Measurements from ENCODE around the gene GPC5. TPM values are rescaled to one million over a fixed set of nuclear protein-coding genes. Genes with fewer than 3 reads are reported as not detected.

GPC5 gene
- total and polyA plus RNA-seq, 2 donors (not counting 3 experiments of a cell fraction or from before 2014, with no cell fraction given) = 0.59 to 0.97 TPM

- Histone ChIP-seq H4K20me1 (replicated peaks; ENCODE audit: control insufficient read depth, extremely low read depth, insufficient read depth, low read length) (no peaks in the 10 kb centered on the region), H2AFZ (ENCODE audit: low read depth, low read length) (no peak overlapping the region), H3K9me3 (replicated peaks; ENCODE audit: control insufficient read depth, insufficient read depth, low read length) (no peaks in the 10 kb centered on the region), H3K4me1 (ENCODE audit: control insufficient read depth, extremely low read depth, insufficient read depth, low read length) (no peaks in the 10 kb centered on the region), H3K9me1 (replicated peaks; ENCODE audit: control insufficient read depth, extremely low read depth, insufficient read depth, low read length) (no peaks in the 10 kb centered on the region), H3K36me3 (ENCODE audit: control insufficient read depth in 2 of 2, extremely low read depth in 1 of 2, insufficient read depth in 2 of 2, low read length in 2 of 2) (no peaks in the 10 kb centered on the region), H3K79me2 (ENCODE audit: control insufficient read depth, insufficient read depth, low read length) (no peaks in the 10 kb centered on the region), H3K27me3 (ENCODE audit: control insufficient read depth in 2 of 2, insufficient read depth in 2 of 2, low read length in 2 of 2) (no peaks in the 10 kb centered on the region), H3K9ac (replicated peaks; ENCODE audit: extremely low read depth, insufficient read depth, low read length) (no peak overlapping the region), H3K4me2 (ENCODE audit: insufficient read depth, low read length) (no peak overlapping the region), H3K4me3 (replicated peaks in 1 of 3; ENCODE audit: insufficient read depth in 1 of 3, low read depth in 1 of 3, low read length in 3 of 3) (no peak overlapping the region), H3K27ac (ENCODE audit: insufficient read depth, low read depth, low read length) (no peak overlapping the region)
- dilution Hi-C loops (cut with MboI; ENCODE audit: extremely low pct_ligation_motif_present, low sequenced_read_pairs) = no loop called here
- no TSS peak for BruUV-seq (replicated peaks)
- DNase-seq (ENCODE audit: low read depth, low spot score) (no peak), FAIRE-seq (no peak)
- POLR2A ChIA-PET = no interaction called here
- intact Hi-C loops (cut with micrococcal nuclease) = no loop called here
- CTCF ChIA-PET = no interaction called here
- no peak for TF ChIP-seq GATA2 (IDR thresholded peaks at IDR 0.05; ENCODE audit: insufficient read depth, insufficient read length, low read depth, low read length)
- TF ChIP-seq POLR2A (IDR thresholded peaks at IDR 0.05; ENCODE audit: low read depth, low read length) = no peak
- no peak for TF ChIP-seq MYC (IDR thresholded peaks at IDR 0.05; ENCODE audit: low read depth, low read length)
- no peak for TF ChIP-seq FOS (IDR thresholded peaks at IDR 0.05; ENCODE audit: borderline replicate concordance, insufficient read depth, low read length)
- TF ChIP-seq EZH2 (IDR thresholded peaks at IDR 0.05; ENCODE audit: borderline replicate concordance, low read depth, low read length, severe bottlenecking) = no peak
- TF ChIP-seq, protein P1, sequence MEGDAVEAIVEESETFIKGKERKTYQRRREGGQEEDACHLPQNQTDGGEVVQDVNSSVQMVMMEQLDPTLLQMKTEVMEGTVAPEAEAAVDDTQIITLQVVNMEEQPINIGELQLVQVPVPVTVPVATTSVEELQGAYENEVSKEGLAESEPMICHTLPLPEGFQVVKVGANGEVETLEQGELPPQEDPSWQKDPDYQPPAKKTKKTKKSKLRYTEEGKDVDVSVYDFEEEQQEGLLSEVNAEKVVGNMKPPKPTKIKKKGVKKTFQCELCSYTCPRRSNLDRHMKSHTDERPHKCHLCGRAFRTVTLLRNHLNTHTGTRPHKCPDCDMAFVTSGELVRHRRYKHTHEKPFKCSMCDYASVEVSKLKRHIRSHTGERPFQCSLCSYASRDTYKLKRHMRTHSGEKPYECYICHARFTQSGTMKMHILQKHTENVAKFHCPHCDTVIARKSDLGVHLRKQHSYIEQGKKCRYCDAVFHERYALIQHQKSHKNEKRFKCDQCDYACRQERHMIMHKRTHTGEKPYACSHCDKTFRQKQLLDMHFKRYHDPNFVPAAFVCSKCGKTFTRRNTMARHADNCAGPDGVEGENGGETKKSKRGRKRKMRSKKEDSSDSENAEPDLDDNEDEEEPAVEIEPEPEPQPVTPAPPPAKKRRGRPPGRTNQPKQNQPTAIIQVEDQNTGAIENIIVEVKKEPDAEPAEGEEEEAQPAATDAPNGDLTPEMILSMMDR (IDR thresholded peaks at IDR 0.05; ENCODE audit: extremely low read depth in 1 of 2, insufficient read depth in 1 of 2, low read depth in 1 of 2, low read length in 2 of 2) = no peak
- TF ChIP-seq JUN (IDR thresholded peaks at IDR 0.05; ENCODE audit: borderline replicate concordance, insufficient read depth, insufficient read length, low read depth) = no peak
- TF ChIP-seq MAX (IDR thresholded peaks at IDR 0.05; ENCODE audit: insufficient read depth, insufficient read length) = no peak
- no peak for TF ChIP-seq POLR2AphosphoS5 (IDR thresholded peaks at IDR 0.05; ENCODE audit: insufficient read depth, low read depth, low read length)
Observed at GRCh38 chr13:92836171-92836570, 1437.8 kb downstream of the GPC5 start.

Measured in endothelial cell of umbilical vein (primary cell).